Coronary artery (tissue), 2 donors: ENCODE data around the gene LRWD1.
A peak's percentile ranks its signal among the peaks of the same experiment; 100 is the strongest.
"Not testable (repeated sequence)": the region's sequence is repeated elsewhere in the genome, so short reads cannot be mapped to it uniquely, and the experiment has no call there.

Experiments
- DNase-seq: peaks from one replicate; pipeline ENCODE4 v3.0.0-alpha.2; 2017; ENCODE audit warnings: low spot score
- H3K27ac ChIP-seq, 2 donors: fragments of 200-600 bp; sonication (generic); one replicate each; pipeline ENCODE4 v1.5.1; 2016 to 2019
- H3K4me3 ChIP-seq: fragments of 200-600 bp; sonication (generic); 2 replicates; pipeline ENCODE4 v1.5.1; 2016; ENCODE audit warnings: mild to moderate bottlenecking, moderate library complexity
- CTCF ChIP-seq: fragments of 200-600 bp; sonication (generic); IDR thresholded peaks from one replicate; pipeline ENCODE4 v1.5.1; 2019; ENCODE audit warnings: antibody characterized with exemption

LRWD1 gene

GRCh38 chr7:102468478-102469350 lies 3.9 kb downstream of the LRWD1 start:
- TF ChIP-seq CTCF, result no peak
- DNase-seq, result no peak
- no peak overlapping the region for H3K27ac ChIP-seq
- no peak overlapping the region for H3K4me3 ChIP-seq

- TF ChIP-seq CTCF, result no peak
- DNase-seq, result no peak
- Histone ChIP-seq H3K4me3 (no peak overlapping the region), H3K27ac (no peak overlapping the region)
These were observed 4.7 kb downstream of the LRWD1 start for GRCh38 chr7:102469351-102469971.

GRCh38 chr7:102469972-102470825 lies 5.4 kb downstream of the LRWD1 start:
- H3K4me3 ChIP-seq, result no peak overlapping the region
- no peak for DNase-seq
- no peak overlapping the region for H3K27ac ChIP-seq
- no peak for TF ChIP-seq CTCF

- TF ChIP-seq CTCF, result no peak
- no peak overlapping the region for H3K27ac ChIP-seq
- no peak for DNase-seq
- H3K4me3 ChIP-seq, result no peak overlapping the region
These were observed 7.0 kb downstream of the LRWD1 start for GRCh38 chr7:102471791-102472125.

GRCh38 chr7:102472126-102473041 lies 7.6 kb downstream of the LRWD1 start:
- TF ChIP-seq CTCF, result no peak
- Histone ChIP-seq H3K27ac (no peak overlapping the region), H3K4me3 (no peak overlapping the region)
- DNase-seq, result no peak

GRCh38 chr7:102473271-102473991 lies 8.6 kb downstream of the LRWD1 start:
- Histone ChIP-seq H3K27ac (peak overlapping the region in 1 of 2 donors; percentile 32), H3K4me3 (no peak overlapping the region)
- no peak for TF ChIP-seq CTCF
- DNase-seq, result no peak

- H3K27ac ChIP-seq, result peak overlapping the region in 1 of 2 donors; percentile 32
- not testable (repeated sequence) for H3K4me3 ChIP-seq, DNase-seq
These were observed 9.3 kb downstream of the LRWD1 start for GRCh38 chr7:102474116-102474515.

- H3K4me3 ChIP-seq, DNase-seq: not testable (repeated sequence)
- H3K27ac ChIP-seq, result peak overlapping the region in 1 of 2 donors; percentile 32
These were observed 10.1 kb downstream of the LRWD1 start for GRCh38 chr7:102474736-102475435.
